Adrenal gland (tissue), 5 donors: ENCODE data around the gene ATP6V1G3.

Experiments used
- CTCF ChIP-seq, 6 experiments: fragments of 450-650 bp in 4 of 6; fragments of 200-600 bp in 2 of 6; sonication (generic) in 1 of 6; IDR thresholded peaks; 1 replicate in 5 of 6; 2 replicates in 1 of 6; pipeline versions ENCODE4 v1.5.1 to v1.8.0; 2016 to 2021; ENCODE audit warnings: antibody characterized with exemption in 6 of 6, mild to moderate bottlenecking in 2 of 6, moderate library complexity in 1 of 6
- POLR2A ChIP-seq, 2 donors: fragments of 450-650 bp; IDR thresholded peaks; one replicate each; pipeline ENCODE4 v1.6.1; 2017; ENCODE audit warnings: antibody characterized with exemption in 2 of 2, mild to moderate bottlenecking in 2 of 2, moderate library complexity in 1 of 2
- donor health status: DM: no; HTN: no; CAD: no.

GRCh38 chr1:198556971-198557370 lies 16.5 kb upstream of the ATP6V1G3 start:
- TF ChIP-seq CTCF (IDR thresholded peaks at IDR 0.05), result no peak
- no peak for TF ChIP-seq POLR2A (IDR thresholded peaks at IDR 0.05)
